ENCODE measurements around the gene PIKFYVE.
"Not testable (repeated sequence)": the region's sequence is repeated elsewhere in the genome, so short reads cannot be mapped to it uniquely, and the experiment has no call there.

The PIKFYVE gene

GRCh38 chr2:208265801-208266552 lies at the start of gene PIKFYVE:
Gene PIKFYVE (plus strand): TSS chr2:208266255. CDS start chr2:208271520, 5,265 bp downstream.
- peak; percentile 85 for DNase-seq

- not testable (repeated sequence) for DNase-seq
Observed at GRCh38 chr2:208221873-208222272, 44.2 kb upstream of the PIKFYVE start.

- DNase-seq = no peak
Observed at GRCh38 chr2:208222351-208222750, 43.7 kb upstream of the PIKFYVE start.

- no peak for DNase-seq
Observed at GRCh38 chr2:208224802-208225201, 41.3 kb upstream of the PIKFYVE start.

- DNase-seq = no peak
Observed at GRCh38 chr2:208227581-208228232, 38.3 kb upstream of the PIKFYVE start.

- no peak for DNase-seq
Observed at GRCh38 chr2:208228476-208228875, 37.6 kb upstream of the PIKFYVE start.

GRCh38 chr2:208234786-208235185 lies 31.3 kb upstream of the PIKFYVE start:
- DNase-seq = no peak

- DNase-seq = no peak
Observed at GRCh38 chr2:208235860-208236259, 30.2 kb upstream of the PIKFYVE start.

GRCh38 chr2:208239770-208240493 lies 26.1 kb upstream of the PIKFYVE start:
- no peak for DNase-seq

- no peak for DNase-seq
Observed at GRCh38 chr2:208240619-208241209, 25.3 kb upstream of the PIKFYVE start.

GRCh38 chr2:208244422-208244821 lies 21.6 kb upstream of the PIKFYVE start:
- DNase-seq = no peak

- DNase-seq = no peak
Observed at GRCh38 chr2:208245746-208246145, 20.3 kb upstream of the PIKFYVE start.

GRCh38 chr2:208248601-208249000 lies 17.5 kb upstream of the PIKFYVE start:
- no peak for DNase-seq

- no peak for DNase-seq
Observed at GRCh38 chr2:208249296-208249695, 16.8 kb upstream of the PIKFYVE start.

- DNase-seq = no peak
Observed at GRCh38 chr2:208250388-208250787, 15.7 kb upstream of the PIKFYVE start.

- DNase-seq = no peak
Observed at GRCh38 chr2:208251098-208251497, 15.0 kb upstream of the PIKFYVE start.

GRCh38 chr2:208252716-208253492 lies 13.2 kb upstream of the PIKFYVE start:
- no peak for DNase-seq

GRCh38 chr2:208253600-208254117 lies 12.4 kb upstream of the PIKFYVE start:
- DNase-seq = no peak

GRCh38 chr2:208254118-208254870 lies 11.8 kb upstream of the PIKFYVE start:
- peak; percentile 82 for DNase-seq

- DNase-seq = peak; percentile 96
Observed at GRCh38 chr2:208254871-208255556, 11.0 kb upstream of the PIKFYVE start, which contains the start of gene IDH1. Gene IDH1 (minus strand): TSS chr2:208255071. CDS start chr2:208251551, 3,520 bp downstream.

Measured in activated CD8-positive, alpha-beta memory T cell treated with anti-CD3 and anti-CD28 coated beads, Interleukin-2, amount 50 U/mL, for 4 hours (primary cell).